HL-60 (cell line): ENCODE results near the gene HSBP1.

Experiments
- CTCF ChIP-seq: IDR thresholded peaks from one replicate; pipeline ENCODE4 v1.5.1; 2011; ENCODE audit warnings: low read length, control low read depth, inconsistent platforms; ENCODE audit not compliant: insufficient read depth
- POLR2AphosphoS5 ChIP-seq: IDR thresholded peaks from 2 replicates; pipeline ENCODE4 v1.6.1; 2012; ENCODE audit warnings: low read depth

- TF ChIP-seq POLR2AphosphoS5 (no peak), CTCF (no peak)
Observed at GRCh38 chr16:83809092-83809491, 1.3 kb downstream of the HSBP1 start.
